Spinal cord (tissue), 10 donors: ENCODE measurements around the gene JAKMIP2. TPM values are rescaled to one million over a fixed set of nuclear protein-coding genes. Genes with fewer than 3 reads are reported as not detected.
"Not testable (repeated sequence)": the region's sequence is repeated elsewhere in the genome, so short reads cannot be mapped to it uniquely, and the experiment has no call there.

Source experiments
- DNase-seq, 6 donors: peaks; one replicate each; pipeline versions ENCODE4 v3.0.0 to v3.0.0-alpha.2; 2013 to 2015; ENCODE audit warnings: low spot score in 6 of 6, low read depth in 4 of 6
- H3K27ac ChIP-seq: one replicate; pipeline ENCODE4 v1.5.1; 2013; ENCODE audit warnings: low read depth, low read length, control low read depth
- H3K27me3 ChIP-seq: one replicate; pipeline ENCODE4 v1.6.1; 2013; ENCODE audit warnings: low read length; ENCODE audit not compliant: control insufficient read depth, insufficient read depth
- H3K36me3 ChIP-seq: one replicate; pipeline ENCODE4 v1.6.1; 2013; ENCODE audit warnings: low read length; ENCODE audit not compliant: control insufficient read depth, insufficient read depth
- H3K4me1 ChIP-seq: one replicate; pipeline ENCODE4 v1.6.1; 2013; ENCODE audit warnings: low read length; ENCODE audit not compliant: control insufficient read depth, insufficient read depth
- H3K4me3 ChIP-seq: one replicate; pipeline ENCODE4 v1.5.1; 2013; ENCODE audit warnings: low read depth, low read length, control low read depth
- H3K9me3 ChIP-seq: one replicate; pipeline ENCODE4 v1.6.1; 2013; ENCODE audit warnings: low read length; ENCODE audit not compliant: control insufficient read depth, insufficient read depth
- WGBS: methylation state at CpG from one replicate; pipeline ENCODE4 v1.1.5; 2013; ENCODE audit warnings: missing lambda C conversion rate; ENCODE audit not compliant: insufficient coverage; 5-methylcytosine and 5-hydroxymethylcytosine counted together
- polyA plus RNA-seq, 2 donors: library from polyadenylated mRNA; unstranded; fragments of 120-200 nt; gene quantifications; one replicate each; pipeline ENCODE4 v1.2.1, GENCODE V29; 2013; ENCODE audit not compliant: insufficient read length in 2 of 2
- total RNA-seq, 2 donors: library from RNA; depleted of rRNA in 1 of 2; stranded (reverse); fragments of 120-200 nt in 1 of 2; fragments of >200 nt in 1 of 2; gene quantifications; one replicate each; pipeline versions ENCODE4 v1.2.3 to v1.2.4, GENCODE V29; 2013 to 2014
- donor health status: healthy.

JAKMIP2 gene
- total and polyA plus RNA-seq, 4 donors = 31.0 to 45.7 (median 32.2) TPM

DNA sequence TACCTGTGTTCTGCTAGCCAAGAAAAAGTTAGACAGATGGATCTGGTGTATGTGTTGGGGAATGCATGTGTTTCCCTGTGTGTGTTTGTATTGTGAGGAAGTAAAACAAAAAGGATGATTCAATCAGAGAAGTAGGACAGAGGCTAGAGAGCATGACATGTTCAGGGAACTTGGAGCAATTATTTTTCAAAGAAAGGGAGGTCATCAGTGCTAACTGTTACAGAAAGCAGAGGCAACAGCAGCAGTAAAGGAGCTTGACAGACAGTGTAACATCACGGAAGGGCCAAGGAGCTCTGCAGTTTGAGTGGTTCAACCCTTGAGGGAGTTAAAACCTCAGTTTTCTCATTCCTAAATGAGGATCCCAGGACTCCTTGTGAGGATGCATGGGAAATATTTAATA, 35.8 kb upstream of the JAKMIP2 start:
- H3K4me1 ChIP-seq = no peaks in the 10 kb centered on the region
- no CpG with 5 or more reads among the region's 1 CpG for WGBS
- H3K9me3 ChIP-seq = peaks cover 2% of the 10 kb centered on the region
- no peak for DNase-seq
- no peak overlapping the region for H3K4me3 ChIP-seq
- no peaks in the 10 kb centered on the region for H3K36me3 ChIP-seq
- peaks cover 2% of the 10 kb centered on the region for H3K27me3 ChIP-seq
- no peak overlapping the region for H3K27ac ChIP-seq

DNA sequence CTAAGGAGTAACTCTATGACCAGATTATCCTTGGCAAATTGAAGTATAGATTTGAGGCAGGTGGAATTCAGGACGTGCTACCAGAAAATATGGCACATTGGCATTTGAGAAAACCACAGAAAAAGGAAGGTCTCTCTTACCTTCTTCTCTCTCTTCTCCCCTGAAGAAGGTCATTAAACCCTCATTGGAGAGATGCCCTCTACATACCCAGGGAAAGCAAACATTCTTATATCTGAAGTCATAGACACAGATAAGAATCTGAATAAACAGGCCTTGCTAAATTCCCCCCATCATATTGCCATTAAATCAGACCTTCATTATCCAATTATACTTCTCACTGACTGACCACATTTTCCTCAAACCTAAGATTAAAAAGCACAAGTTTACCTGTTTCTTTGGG, 31.2 kb upstream of the JAKMIP2 start:
- Histone ChIP-seq H3K36me3 (no peaks in the 10 kb centered on the region), H3K9me3 (peaks cover 2% of the 10 kb centered on the region), H3K4me3 (no peak overlapping the region), H3K4me1 (no peaks in the 10 kb centered on the region), H3K27ac (no peak overlapping the region), H3K27me3 (no peaks in the 10 kb centered on the region)
- no peak for DNase-seq
- no CpG with 5 or more reads among the region's 1 CpG for WGBS

DNA sequence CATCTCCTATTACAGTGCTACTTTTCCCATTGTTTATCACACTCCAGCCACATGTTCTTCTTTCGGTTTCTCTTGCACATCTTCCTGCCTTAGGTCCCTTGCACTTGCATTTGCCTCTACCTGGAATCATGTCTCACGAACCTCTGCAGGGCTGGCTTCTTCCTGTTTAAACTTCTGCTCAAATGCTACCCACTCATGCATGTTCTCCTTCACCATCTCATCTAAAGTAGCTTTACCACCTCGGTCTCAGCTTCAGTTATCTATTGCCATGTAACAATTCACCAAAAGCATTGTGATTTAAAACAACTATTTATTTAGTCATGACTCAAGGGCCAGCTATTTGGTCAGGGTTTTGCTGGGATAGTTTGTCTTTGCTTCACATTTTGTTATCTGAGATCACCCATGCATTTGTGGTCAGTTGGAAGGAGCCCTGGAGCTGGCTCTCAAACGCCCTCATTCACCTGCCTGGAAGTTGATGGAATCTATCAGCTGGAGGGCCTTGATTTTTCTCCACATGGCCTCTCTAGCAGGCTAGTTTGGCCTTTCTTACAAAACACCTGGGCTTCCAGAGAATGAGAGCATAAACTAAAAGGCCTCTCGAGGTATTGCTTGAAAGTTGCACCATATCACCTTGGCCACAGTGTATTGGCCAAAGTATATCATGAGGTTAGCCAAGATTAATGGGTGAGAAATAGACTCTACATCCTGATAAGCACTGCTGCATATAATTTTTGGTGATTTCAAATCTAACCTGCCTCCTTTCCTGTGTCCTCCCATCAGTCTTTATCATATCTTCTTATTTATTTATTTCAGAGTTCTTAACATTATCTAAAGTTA, 27.5 kb upstream of the JAKMIP2 start:
- no peak for DNase-seq
- H3K36me3 ChIP-seq = no peaks in the 10 kb centered on the region
- H3K9me3 ChIP-seq = no peaks in the 10 kb centered on the region
- H3K4me1 ChIP-seq = no peaks in the 10 kb centered on the region
- no peaks in the 10 kb centered on the region for H3K27me3 ChIP-seq
- H3K4me3 ChIP-seq = no peak overlapping the region
- 86% methylated on average over 4 of the region's 5 CpGs for WGBS
- no peak overlapping the region for H3K27ac ChIP-seq

DNA sequence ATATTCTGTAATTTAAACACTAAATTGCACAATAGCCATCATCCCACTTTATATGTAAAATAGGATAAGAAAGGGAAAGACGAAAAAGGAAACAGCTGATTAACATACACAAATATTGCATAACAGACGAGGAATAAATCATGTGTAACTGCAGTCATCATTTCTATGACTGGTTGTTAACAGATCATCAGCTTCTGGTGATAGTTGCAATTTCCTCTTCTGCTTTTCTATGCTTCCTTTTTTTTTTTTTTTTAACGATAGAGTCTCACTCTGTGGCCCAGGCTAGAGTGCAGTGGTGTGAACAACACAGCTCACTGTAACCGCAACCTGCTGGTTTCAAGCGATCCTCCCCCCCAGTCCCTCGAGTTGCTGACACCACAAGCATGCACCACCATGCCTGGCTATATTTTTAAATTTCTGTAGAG, 22.5 kb upstream of the JAKMIP2 start:
- H3K36me3 ChIP-seq = no peaks in the 10 kb centered on the region
- H3K4me3 ChIP-seq = no peak overlapping the region
- no CpG with 5 or more reads among the region's 6 CpGs for WGBS
- no peaks in the 10 kb centered on the region for H3K9me3 ChIP-seq
- no peak for DNase-seq
- H3K27ac ChIP-seq = no peak overlapping the region
- peaks cover 4% of the 10 kb centered on the region for H3K4me1 ChIP-seq
- H3K27me3 ChIP-seq = no peaks in the 10 kb centered on the region

DNA sequence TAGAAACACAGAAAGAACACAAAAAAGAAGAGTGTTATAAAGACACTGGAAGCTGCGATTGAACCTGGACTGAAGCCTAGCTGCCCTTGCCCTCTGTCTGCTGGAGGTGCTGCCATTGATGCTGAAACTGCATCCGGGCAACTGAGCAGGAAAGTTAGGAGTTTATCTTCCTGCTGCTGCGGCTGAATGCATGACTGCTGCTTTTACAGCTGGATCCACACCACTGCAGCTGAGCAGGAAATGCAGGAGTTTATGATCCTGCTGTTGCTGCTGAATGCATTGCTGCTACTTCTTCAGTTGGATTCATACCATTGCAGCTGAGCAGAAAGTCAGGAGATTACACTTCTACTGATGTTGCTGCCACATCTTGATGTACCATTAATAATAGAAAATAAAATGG, 21.8 kb upstream of the JAKMIP2 start:
- no peaks in the 10 kb centered on the region for H3K36me3 ChIP-seq
- no peak overlapping the region for H3K27ac ChIP-seq
- H3K4me1 ChIP-seq = peaks cover 4% of the 10 kb centered on the region
- no peaks in the 10 kb centered on the region for H3K9me3 ChIP-seq
- DNase-seq = peak in 2 of 6 donors; percentile 34 to 44
- no peaks in the 10 kb centered on the region for H3K27me3 ChIP-seq
- whole genome bisulfite sequencing = 27% methylated on average over 3 of the region's 3 CpGs
- H3K4me3 ChIP-seq = no peak overlapping the region

DNA sequence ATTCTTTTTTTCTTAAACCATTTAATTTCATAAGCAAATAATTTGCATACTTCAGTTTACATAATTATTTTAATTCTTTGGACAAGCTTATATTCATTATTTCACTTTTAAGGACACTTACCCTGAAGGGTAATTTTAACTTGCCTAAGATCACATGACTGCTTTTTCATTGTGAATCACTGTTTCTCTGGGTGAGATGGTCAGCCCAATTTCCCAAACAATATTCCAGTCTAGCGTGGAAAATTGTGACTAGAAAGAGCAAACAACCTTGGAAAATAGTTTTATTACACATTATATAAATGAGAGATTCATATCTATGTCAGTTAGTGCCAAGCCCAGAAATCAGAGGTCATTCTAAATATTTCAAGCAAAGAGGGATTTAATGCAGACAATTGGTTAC, 21.4 kb upstream of the JAKMIP2 start:
- Histone ChIP-seq H3K4me3 (no peak overlapping the region), H3K27me3 (no peaks in the 10 kb centered on the region), H3K9me3 (no peaks in the 10 kb centered on the region), H3K27ac (no peak overlapping the region), H3K36me3 (no peaks in the 10 kb centered on the region), H3K4me1 (peaks cover 4% of the 10 kb centered on the region)
- no CpG with 5 or more reads among the region's 1 CpG for WGBS
- DNase-seq = no peak

DNA sequence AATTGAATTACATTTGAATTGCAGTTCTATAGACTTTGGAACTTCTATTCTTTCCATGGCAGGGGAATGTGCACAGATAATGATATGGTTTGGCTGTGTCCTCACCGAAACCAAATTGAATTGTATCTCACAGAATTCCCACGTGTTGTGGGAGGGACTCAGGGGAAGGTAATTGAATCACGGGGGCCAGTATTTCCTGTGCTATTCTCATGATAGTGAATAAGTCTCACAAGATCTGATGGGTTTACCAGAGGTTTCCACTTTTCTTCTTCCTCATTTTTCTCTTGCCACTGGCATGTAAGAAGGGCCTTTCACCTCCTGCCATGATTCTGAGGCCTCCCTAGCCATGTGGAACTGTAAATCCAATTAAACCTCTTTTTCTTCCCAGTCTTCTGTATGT, 20.6 kb upstream of the JAKMIP2 start:
- H3K36me3 ChIP-seq, H3K4me1 ChIP-seq, DNase-seq, H3K9me3 ChIP-seq, H3K4me3 ChIP-seq, H3K27ac ChIP-seq, H3K27me3 ChIP-seq: not testable (repeated sequence)
- no CpG with 5 or more reads among the region's 3 CpGs for WGBS

DNA sequence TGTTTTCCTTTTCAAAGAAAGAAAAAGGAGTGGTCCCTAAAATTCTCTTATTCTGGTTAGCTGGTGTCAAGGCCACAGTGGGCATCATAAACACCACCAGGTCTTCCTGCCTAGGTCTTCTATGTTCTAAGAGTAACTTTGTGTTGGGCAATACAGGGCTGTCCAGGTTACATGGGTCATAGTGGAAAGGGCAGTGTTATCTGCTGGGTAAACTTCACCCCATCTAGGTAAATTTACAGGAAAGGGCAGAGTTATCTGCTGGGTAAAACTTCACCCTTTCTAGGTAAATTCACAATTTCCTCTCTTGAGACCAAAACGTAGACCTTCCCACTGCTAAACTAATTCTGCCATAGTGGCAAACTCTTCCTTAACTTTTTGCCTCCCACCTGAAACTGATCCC, 18.9 kb upstream of the JAKMIP2 start:
- Histone ChIP-seq H3K4me3 (no peak overlapping the region), H3K27ac (no peak overlapping the region), H3K36me3 (no peaks in the 10 kb centered on the region), H3K9me3 (no peaks in the 10 kb centered on the region), H3K27me3 (no peaks in the 10 kb centered on the region), H3K4me1 (peaks cover 4% of the 10 kb centered on the region)
- DNase-seq = no peak
- 78% methylated on average over 1 of the region's 1 CpG for WGBS

DNA sequence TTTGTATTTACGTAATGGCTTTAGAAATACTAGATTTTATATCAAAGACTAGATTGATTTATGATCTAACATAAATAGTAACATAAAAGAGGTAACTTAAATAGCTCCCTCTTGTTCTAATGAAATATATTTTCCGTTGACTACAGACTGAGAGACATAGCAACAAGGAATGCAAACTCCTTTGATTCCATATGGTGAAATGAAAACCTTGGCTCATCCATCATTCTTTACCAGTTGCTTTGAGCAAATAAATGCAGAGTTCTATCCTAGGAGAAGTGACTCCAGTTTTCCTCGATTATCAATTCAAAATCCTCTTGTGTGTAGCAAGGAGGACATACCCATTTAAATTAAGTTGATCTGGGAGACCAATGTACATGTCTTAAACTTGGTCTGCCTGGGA, 18.0 kb upstream of the JAKMIP2 start:
- H3K4me3 ChIP-seq = no peak overlapping the region
- no peaks in the 10 kb centered on the region for H3K9me3 ChIP-seq
- H3K36me3 ChIP-seq = no peaks in the 10 kb centered on the region
- peak in 1 of 6 donors; percentile 56 for DNase-seq
- H3K27me3 ChIP-seq = no peaks in the 10 kb centered on the region
- H3K27ac ChIP-seq = no peak overlapping the region
- WGBS = no CpG with 5 or more reads among the region's 3 CpGs
- H3K4me1 ChIP-seq = peaks cover 4% of the 10 kb centered on the region

DNA sequence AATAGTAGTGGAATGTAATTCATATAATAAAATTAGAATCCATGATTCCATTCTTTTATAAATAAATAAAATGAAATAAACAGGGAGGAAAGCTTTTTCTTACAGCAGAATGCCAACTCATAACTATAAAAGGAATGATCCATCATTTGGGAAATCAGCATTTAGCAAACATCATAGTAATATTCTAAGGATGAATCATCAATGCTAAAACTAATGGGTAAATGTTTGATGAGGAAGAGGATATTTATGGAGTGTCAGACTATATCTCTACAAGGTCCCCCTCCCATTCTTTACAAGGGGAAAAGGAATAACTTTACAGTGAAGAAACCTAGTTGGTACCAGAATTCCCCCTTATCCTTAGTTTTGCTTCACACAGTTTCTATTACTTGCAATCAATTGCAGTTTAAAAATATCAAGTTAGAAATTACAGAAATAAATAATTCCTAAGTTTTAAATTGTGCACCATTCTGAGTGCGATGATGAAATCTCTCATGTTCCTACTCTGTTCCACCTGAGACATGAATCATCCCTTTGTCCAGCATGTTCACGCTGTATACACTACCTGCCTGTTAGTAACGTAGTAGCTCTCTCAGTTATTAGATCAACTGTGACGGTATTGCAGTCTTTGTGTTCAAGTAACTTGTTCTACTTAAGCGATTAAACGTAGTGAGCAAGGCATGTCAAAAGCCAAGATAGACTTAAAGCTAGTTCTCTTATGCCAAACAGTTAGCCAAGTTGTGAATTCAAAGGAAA, 14.2 kb upstream of the JAKMIP2 start:
- Histone ChIP-seq H3K27ac (no peak overlapping the region), H3K9me3 (no peaks in the 10 kb centered on the region), H3K4me3 (no peak overlapping the region), H3K4me1 (no peaks in the 10 kb centered on the region), H3K36me3 (no peaks in the 10 kb centered on the region), H3K27me3 (no peaks in the 10 kb centered on the region)
- DNase-seq = no peak
- 100% methylated on average over 1 of the region's 6 CpGs for WGBS
